Activated CD8-positive, alpha-beta memory T cell treated with anti-CD3 and anti-CD28 coated beads, Interleukin-2, amount 50 U/mL, for 4 hours (primary cell): ENCODE results near the gene FAM114A1.
"Not testable (repeated sequence)": the region's sequence is repeated elsewhere in the genome, so short reads cannot be mapped to it uniquely, and the experiment has no call there.

Experiments
- DNase-seq: peaks from one replicate; pipeline ENCODE4 v3.0.0-alpha.2; 2020

The FAM114A1 gene

GRCh38 chr4:38940476-38940875 lies 72.9 kb downstream of the FAM114A1 start:
- DNase-seq = no peak

DNA sequence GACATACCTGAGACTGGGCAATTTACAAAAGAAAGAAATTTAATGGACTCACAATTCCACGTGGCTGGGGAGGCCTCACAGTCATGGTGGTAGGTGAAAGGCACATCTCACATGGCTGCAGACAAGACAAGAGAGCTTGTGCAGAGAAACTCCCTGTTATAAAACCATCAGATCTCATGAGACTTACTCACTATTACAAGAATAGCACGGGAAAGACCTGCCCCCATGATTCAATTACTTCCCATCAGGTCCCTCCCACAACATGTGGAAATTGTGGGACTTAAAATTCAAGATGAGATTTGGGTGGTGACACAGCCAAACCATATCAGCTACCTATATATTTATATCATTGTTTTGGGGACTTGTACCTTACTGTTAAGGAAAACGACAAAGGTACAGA lies 74.3 kb downstream of the FAM114A1 start:
- DNase-seq = not testable (repeated sequence)

DNA sequence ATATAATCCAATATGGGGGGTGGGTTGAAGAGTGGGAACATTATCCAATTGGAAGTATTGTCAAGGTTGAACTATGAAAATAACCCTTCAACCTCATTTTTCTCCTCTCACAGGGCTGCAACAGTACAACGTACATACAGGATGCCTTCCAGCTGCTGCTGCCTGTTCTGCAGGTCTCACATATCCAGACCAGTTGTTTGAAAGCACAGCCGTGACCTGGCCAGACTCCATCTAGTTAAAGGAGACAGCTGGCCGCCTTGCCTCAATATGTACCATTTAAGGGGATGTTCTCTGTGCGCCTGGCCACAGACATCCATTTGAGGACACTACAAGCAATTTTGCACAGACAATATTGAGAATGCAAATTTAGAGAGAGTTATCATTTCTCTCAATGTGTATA lies 75.7 kb downstream of the FAM114A1 start:
- DNase-seq = no peak

DNA sequence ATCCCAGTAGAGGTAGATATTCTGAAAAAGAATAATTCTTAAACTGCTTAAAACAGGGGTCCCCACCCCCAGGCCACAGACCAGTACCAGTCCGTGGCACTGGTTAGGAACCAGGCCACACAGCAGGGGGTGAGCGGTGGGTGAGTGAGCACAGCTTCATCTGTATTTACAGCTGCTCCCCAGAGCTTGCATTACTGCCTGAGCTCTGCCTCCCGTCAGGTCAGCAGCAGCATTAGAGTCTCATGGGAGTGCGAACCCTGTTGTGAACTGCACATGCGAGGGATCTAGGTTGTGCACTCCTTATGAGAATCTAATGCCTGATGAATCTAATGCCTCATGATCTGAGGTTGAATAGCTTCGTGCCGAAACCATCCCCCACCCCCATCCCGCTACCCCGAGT lies 76.8 kb downstream of the FAM114A1 start:
- DNase-seq = no peak

- no peak for DNase-seq
Measured at GRCh38 chr4:38946919-38947318, 79.3 kb downstream of the FAM114A1 start.

DNA sequence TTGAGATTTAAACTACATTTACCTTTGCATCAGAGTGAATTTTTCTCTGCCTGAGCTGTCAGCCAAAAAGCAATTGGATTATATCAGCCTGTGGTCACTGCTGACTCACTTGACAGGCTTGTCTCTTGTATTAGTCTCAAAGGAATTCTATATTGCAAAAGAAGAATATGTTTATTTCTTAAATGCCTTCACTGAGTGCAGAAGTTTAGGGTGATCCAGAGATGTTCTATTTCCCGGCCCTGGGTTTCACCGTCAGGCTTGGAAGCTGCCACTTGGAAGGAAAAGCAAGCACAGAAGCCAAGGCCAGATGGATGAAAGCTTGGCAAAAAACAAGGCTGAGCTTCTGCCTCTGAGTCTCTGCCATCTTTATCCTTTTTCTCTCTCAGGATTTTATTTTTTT lies 80.9 kb downstream of the FAM114A1 start:
- DNase-seq = no peak

DNA sequence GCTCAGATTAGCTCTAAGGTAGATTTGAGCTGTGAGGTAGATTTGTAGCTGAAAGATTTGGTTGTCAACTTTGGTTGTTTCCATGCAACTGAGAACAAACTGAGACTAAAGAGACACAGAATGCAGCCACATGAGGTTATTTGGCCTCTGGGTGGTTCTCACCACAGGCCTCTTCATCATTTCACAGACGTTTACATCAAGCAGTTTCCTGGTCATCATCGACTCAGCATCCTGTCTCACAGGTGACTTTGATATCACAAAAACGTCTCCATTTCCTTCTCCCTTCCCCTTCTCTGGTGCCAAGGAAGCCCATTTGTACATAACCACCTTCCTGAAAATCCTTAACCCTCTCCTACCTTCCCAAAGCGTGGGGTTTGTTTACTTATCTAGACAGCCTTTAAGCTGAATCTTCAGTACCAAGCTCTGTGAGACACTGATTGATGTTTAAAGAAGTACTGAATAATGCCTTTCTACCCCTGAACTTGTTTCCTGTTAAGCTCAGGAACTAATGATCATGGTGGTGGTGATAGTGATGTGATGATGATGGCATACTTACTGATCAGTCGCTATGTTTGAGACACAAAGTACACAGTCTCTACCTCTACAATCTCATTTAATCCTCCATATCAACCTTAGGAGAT lies 81.9 kb downstream of the FAM114A1 start:
- DNase-seq = no peak

DNA sequence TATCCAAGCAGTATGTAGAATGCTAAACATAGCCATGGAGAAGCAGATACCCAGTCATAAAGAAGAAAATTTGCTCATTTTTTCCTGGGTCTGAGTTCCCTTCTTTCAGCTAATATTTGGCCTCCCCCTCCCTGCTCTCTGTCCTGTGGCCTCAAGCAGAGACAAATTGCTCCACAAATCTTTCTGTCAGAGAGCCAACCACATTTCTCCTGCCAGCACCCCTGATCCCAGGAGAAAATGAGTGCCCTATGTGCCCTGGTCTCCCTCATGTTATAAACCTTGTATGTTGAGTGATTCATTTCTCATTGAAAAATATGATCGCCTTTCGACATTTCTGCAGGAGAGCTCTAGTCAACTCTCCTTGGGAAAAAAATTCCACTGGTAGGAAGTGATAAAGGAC lies 82.6 kb downstream of the FAM114A1 start:
- DNase-seq = no peak

DNA sequence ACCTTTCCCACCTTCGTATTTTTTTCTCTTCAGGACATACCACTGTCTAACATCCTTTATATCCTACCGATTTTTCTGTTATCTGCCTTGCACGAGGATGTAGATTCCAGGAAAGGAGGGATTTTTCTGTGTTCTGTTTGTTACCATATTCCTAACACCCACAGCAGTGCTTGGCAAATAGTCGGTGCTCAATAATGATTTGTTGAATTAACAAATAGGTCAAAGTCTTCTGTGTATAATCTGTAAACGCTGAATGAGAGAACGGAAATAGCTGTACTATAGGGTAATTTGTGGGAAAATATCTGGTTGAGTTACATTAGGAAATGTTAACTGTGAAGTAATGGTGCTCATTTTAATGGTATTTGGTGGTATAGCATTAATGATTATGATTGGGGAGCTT lies 83.1 kb downstream of the FAM114A1 start:
- no peak for DNase-seq

- DNase-seq = no peak
Measured at GRCh38 chr4:38951598-38951997, 84.0 kb downstream of the FAM114A1 start.

GRCh38 chr4:38952017-38952416 lies 84.4 kb downstream of the FAM114A1 start:
- no peak for DNase-seq

DNA sequence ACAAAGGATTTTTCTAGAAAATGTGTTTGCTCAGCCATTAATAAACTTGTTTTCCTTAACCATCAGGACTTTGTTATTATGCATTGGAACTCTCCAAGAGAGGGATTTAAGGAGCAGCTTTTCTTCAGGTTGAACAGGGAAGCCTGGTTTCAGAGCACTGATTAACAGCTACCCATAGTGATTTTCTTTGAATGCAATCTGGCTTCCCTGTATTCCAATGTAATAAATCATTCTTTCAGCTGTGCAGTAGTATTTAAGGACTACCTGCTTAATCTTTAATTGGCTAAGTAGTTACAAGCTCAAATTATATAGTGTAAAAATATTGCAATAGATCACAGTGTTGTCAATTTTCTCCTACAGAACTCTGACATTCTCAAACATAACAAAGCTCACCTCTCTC lies 87.1 kb downstream of the FAM114A1 start:
- DNase-seq = no peak

- no peak for DNase-seq
Measured at GRCh38 chr4:38955957-38956356, 88.4 kb downstream of the FAM114A1 start.

DNA sequence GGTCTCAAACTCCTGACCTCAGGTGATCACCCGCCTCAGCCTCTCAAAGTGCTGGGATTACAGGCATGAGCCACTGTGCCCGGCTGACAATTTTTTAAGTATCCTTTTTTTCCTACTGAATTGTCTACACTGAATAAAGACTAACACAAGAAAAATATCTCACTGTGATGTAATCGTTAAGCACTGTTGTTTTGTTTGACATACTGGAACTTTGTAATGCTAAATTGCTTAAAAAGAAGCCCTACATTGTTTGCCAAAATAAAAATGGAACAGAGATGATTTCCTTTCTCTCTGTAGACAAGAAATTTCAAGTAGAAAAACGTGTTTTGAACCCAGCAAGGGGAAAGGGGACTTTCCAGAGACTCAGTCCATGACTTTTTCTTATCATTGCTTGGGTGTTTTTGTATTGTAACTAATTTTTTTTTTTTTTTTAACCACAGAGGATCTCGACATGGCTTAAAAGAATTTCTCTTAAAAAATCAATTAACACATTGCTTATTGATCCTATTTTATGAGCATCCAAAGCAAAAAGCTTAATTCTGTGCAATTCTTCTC lies 89.7 kb downstream of the FAM114A1 start:
- no peak for DNase-seq

- no peak for DNase-seq
Measured at GRCh38 chr4:38957893-38958292, 90.3 kb downstream of the FAM114A1 start.

GRCh38 chr4:38958453-38959190 lies 91.0 kb downstream of the FAM114A1 start:
- DNase-seq = no peak

DNA sequence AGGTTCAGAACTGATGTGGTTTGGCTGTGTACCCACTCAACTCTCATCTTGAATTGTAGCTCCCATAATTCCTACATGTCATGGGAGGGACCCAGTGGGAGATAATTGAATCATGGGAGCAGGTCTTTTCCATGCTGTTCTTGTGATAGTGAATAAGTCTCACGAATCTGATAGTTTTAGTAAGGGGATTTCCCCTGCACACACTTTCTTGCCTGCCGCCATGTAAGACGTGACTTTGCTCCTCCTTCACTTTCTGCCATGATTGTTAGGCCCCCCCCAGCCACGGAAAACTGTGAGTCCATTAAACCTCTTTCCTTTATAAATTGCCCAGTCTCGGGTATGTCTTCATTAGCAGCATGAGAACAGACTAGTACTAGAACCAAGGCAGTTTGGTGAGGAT lies 91.6 kb downstream of the FAM114A1 start:
- DNase-seq = not testable (repeated sequence)

GRCh38 chr4:38964942-38965775 lies 97.6 kb downstream of the FAM114A1 start:
- DNase-seq = no peak

DNA sequence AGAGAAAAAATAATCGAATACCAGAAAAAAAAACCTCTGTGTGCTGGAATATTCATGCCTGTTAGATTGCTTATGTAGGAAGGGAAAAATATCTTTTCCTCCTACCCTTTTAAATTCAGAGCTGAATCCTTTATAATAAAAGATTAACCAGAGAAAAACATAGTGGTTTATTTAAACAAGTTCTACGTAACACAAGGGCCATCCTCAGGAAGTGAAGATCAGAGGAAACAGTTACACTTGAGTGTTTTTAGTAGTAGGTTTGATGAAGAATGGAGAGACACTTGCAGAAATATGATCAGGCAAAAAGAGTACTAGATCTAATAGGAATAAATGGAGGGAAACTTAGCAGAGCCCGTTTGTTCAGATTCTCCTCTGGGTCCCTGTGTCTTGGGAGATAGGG lies 98.3 kb downstream of the FAM114A1 start:
- DNase-seq = no peak

- DNase-seq = no peak
Measured at GRCh38 chr4:38967260-38968095, 99.9 kb downstream of the FAM114A1 start.

DNA sequence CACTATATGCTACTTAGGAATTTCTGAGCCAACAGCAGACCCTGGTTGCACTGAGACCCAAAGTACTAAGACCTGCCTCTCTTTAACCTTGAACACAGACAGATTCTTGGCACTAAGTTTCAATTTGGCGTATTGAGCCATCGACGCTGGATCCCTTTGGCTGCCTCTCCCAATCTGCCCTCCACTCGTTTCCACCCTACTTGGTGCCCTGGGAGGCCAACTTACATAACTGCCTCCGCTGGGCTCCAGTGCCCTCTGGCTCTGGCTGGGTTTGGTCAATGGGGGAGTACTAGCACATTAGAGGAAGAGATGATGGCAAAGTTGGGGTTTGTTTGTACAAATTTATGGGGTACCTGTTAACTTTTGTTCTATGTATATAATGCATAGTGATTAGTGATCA lies 101.1 kb downstream of the FAM114A1 start:
- no peak for DNase-seq

- DNase-seq = no peak
Measured at GRCh38 chr4:38976308-38976707, 108.7 kb downstream of the FAM114A1 start.

DNA sequence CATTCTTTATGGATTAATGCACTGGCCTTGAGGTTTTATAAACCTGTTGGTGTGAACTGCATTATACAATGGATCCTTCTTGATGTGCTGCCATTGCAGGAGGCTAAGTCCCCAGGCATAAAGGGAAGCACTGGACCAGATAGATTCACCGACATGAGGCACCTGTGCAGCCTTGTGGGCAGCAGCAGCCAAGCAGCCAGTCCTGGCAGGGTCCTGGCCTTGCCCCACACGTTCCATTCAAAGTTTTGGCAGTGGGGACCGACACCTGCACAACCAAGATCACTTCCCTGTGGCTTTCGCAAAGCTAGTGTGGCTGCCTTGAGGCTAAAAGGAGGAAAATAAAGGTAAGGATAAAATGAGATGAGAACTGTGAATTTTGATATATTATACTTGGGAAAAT lies 111.5 kb downstream of the FAM114A1 start:
- no peak for DNase-seq
